Caco-2 (cell line): ENCODE measurements around the gene EPHA2. TPM values are rescaled to one million over a fixed set of nuclear protein-coding genes. Genes with fewer than 3 reads are reported as not detected.

Source experiments
- BruUV-seq: library from RNA; stranded (reverse); fragments of 400-500 nt; replicated peaks from 2 replicates; lab custom pipeline; 2021; lab: Mats Ljungman, UMichigan
- CTCF ChIA-PET: fragments of 300-600 bp; sonication (Branson Sonifier 250); formaldehyde crosslinking; loops from one replicate; lab custom pipeline; 2022; ENCODE audit warnings: antibody characterized with exemption; lab: Charles Lee
- POLR2A ChIA-PET: fragments of 300-600 bp; sonication (Branson Sonifier 250); formaldehyde crosslinking; loops from one replicate; lab custom pipeline; 2022; ENCODE audit warnings: antibody characterized with exemption; lab: Charles Lee
- DNase-seq, 2 experiments: peaks; one replicate each; pipeline versions ENCODE4 v3.0.0 to v3.0.0-alpha.2; 2020 to 2022
- H3K27me3 ChIP-seq: replicated peaks from 2 replicates; pipeline ENCODE4 v1.6.0; 2011; ENCODE audit warnings: low read length; ENCODE audit not compliant: control insufficient read depth, insufficient read depth
- H3K36me3 ChIP-seq: 2 replicates; pipeline ENCODE4 v1.5.1; 2011; ENCODE audit warnings: low read length; ENCODE audit not compliant: control insufficient read depth, insufficient read depth
- H3K4me1 ChIP-seq: fragments of 250-450 bp; sonication (Bioruptor Pico); 2 replicates; pipeline ENCODE4 v1.5.1; 2020; ENCODE audit warnings: mild to moderate bottlenecking
- H3K4me3 ChIP-seq: 2 replicates; pipeline ENCODE4 v1.5.1; 2011; ENCODE audit warnings: low read depth, mild to moderate bottlenecking, control low read depth, low read length
- H3K9me3 ChIP-seq: fragments of 250-450 bp; sonication (Bioruptor Pico); 2 replicates; pipeline ENCODE4 v1.5.1; 2020; ENCODE audit warnings: mild to moderate bottlenecking, moderate library complexity
- H3K27ac Mint-ChIP-seq: one replicate; pipeline ENCODE4 v1.8.0; 2022; ENCODE audit warnings: mixed read lengths; ENCODE audit not compliant: unreplicated experiment
- H3K27me3 Mint-ChIP-seq: one replicate; pipeline ENCODE4 v1.8.0; 2022; ENCODE audit warnings: mixed read lengths; ENCODE audit not compliant: insufficient read depth, unreplicated experiment
- H3K36me3 Mint-ChIP-seq: one replicate; pipeline ENCODE4 v1.8.0; 2022; ENCODE audit warnings: mild to moderate bottlenecking, mixed read lengths; ENCODE audit not compliant: insufficient read depth, unreplicated experiment
- H3K4me1 Mint-ChIP-seq: one replicate; pipeline ENCODE4 v1.8.0; 2022; ENCODE audit warnings: low read depth, mixed read lengths; ENCODE audit not compliant: unreplicated experiment
- H3K4me3 Mint-ChIP-seq: one replicate; pipeline ENCODE4 v1.8.0; 2022; ENCODE audit warnings: mild to moderate bottlenecking, moderate library complexity, mixed read lengths; ENCODE audit not compliant: unreplicated experiment
- H3K9me3 Mint-ChIP-seq: one replicate; pipeline ENCODE4 v1.8.0; 2022; ENCODE audit warnings: mixed read lengths; ENCODE audit not compliant: unreplicated experiment
- CTCF ChIP-seq, 2 experiments: fragments of 200-600 bp in 1 of 2; IDR thresholded peaks; 1 replicate in 1 of 2; 2 replicates in 1 of 2; pipeline versions ENCODE4 v1.5.1 to v1.8.0; 2011 to 2022; ENCODE audit warnings: antibody characterized with exemption in 1 of 2, control low read depth in 1 of 2, inconsistent platforms in 1 of 2, low read depth in 1 of 2, low read length in 1 of 2, mild to moderate bottlenecking in 1 of 2, moderate library complexity in 1 of 2; ENCODE audit not compliant: insufficient read depth in 1 of 2, severe bottlenecking in 1 of 2, unreplicated experiment in 1 of 2
- intact Hi-C: fragments of 100-400 bp; cut with micrococcal nuclease; formaldehyde crosslinking; loops from one replicate; pipeline ENCODE4 v1.10.0; 2022; ENCODE audit not compliant: unreplicated experiment
- total RNA-seq: library from RNA; stranded (reverse); gene quantifications from 2 replicates; pipeline ENCODE4 v1.2.3, GENCODE V29; 2022

EPHA2 gene
- total RNA-seq, 1 experiment from 2014 or later: 31.2 TPM

GRCh38 chr1:16094453-16095158, 61.3 kb downstream of the EPHA2 start:
- CTCF ChIA-PET: no interaction called here
- Mint-ChIP-seq H3K27me3 (no peaks in the 10 kb centered on the region), H3K27ac (peak overlapping the region; percentile 11), H3K9me3 (no peaks in the 10 kb centered on the region), H3K4me1 (peaks cover 14% of the 10 kb centered on the region), H3K36me3 (no peaks in the 10 kb centered on the region), H3K4me3 (no peak overlapping the region)
- H3K4me3 ChIP-seq: no peak overlapping the region
- TF ChIP-seq CTCF (IDR thresholded peaks at IDR 0.05; ENCODE audit: insufficient read depth in 1 of 2, low read depth in 1 of 2, low read length in 1 of 2, severe bottlenecking in 1 of 2, unreplicated experiment in 1 of 2): no peak
- no peaks in the 10 kb centered on the region for H3K36me3 ChIP-seq
- intact Hi-C loops: no loop called here
- H3K27me3 ChIP-seq: no peaks in the 10 kb centered on the region
- POLR2A ChIA-PET: no interaction called here
- DNase-seq: peak in 1 of 2 experiments; percentile 17
- BruUV-seq: no TSS peak
- H3K9me3 ChIP-seq: no peaks in the 10 kb centered on the region
- 0 out of 2 replicates have a peak, but pooled peaks cover 3% of the 10 kb centered on the region for H3K4me1 ChIP-seq

GRCh38 chr1:16093611-16094010, 62.3 kb downstream of the EPHA2 start:
- peaks cover 14% of the 10 kb centered on the region for H3K4me1 Mint-ChIP-seq
- Histone ChIP-seq H3K27me3 (no peaks in the 10 kb centered on the region), H3K9me3 (no peaks in the 10 kb centered on the region), H3K4me3 (no peak overlapping the region), H3K4me1 (0 out of 2 replicates have a peak, but pooled peaks cover 3% of the 10 kb centered on the region), H3K36me3 (no peaks in the 10 kb centered on the region)
- intact Hi-C loops: no loop called here
- no TSS peak for BruUV-seq
- ChIA-PET CTCF (no interaction called here), POLR2A (no interaction called here)
- no peaks in the 10 kb centered on the region for H3K27me3 Mint-ChIP-seq
- peak overlapping the region; percentile 11 for H3K27ac Mint-ChIP-seq
- no peak overlapping the region for H3K4me3 Mint-ChIP-seq
- no peaks in the 10 kb centered on the region for H3K9me3 Mint-ChIP-seq
- TF ChIP-seq CTCF (IDR thresholded peaks at IDR 0.05; ENCODE audit: insufficient read depth in 1 of 2, low read depth in 1 of 2, low read length in 1 of 2, severe bottlenecking in 1 of 2, unreplicated experiment in 1 of 2): no peak
- no peaks in the 10 kb centered on the region for H3K36me3 Mint-ChIP-seq
- DNase-seq: no peak

GRCh38 chr1:16092923-16093511, 62.9 kb downstream of the EPHA2 start:
- peaks cover 14% of the 10 kb centered on the region for H3K4me1 Mint-ChIP-seq
- H3K4me3 Mint-ChIP-seq: no peak overlapping the region
- H3K36me3 ChIP-seq: no peaks in the 10 kb centered on the region
- CTCF ChIA-PET: no interaction called here
- no peaks in the 10 kb centered on the region for H3K36me3 Mint-ChIP-seq
- no peak overlapping the region for H3K27ac Mint-ChIP-seq
- no peaks in the 10 kb centered on the region for H3K9me3 Mint-ChIP-seq
- POLR2A ChIA-PET: no interaction called here
- H3K9me3 ChIP-seq: no peaks in the 10 kb centered on the region
- no peak overlapping the region for H3K4me3 ChIP-seq
- no peak for TF ChIP-seq CTCF (IDR thresholded peaks at IDR 0.05; ENCODE audit: insufficient read depth in 1 of 2, low read depth in 1 of 2, low read length in 1 of 2, severe bottlenecking in 1 of 2, unreplicated experiment in 1 of 2)
- intact Hi-C loops: no loop called here
- no TSS peak for BruUV-seq
- no peaks in the 10 kb centered on the region for H3K27me3 ChIP-seq
- H3K27me3 Mint-ChIP-seq: no peaks in the 10 kb centered on the region
- no peak for DNase-seq
- H3K4me1 ChIP-seq: 0 out of 2 replicates have a peak, but pooled peaks cover 3% of the 10 kb centered on the region
